ENCODE results near the gene ZNF219.
"Not testable (repeated sequence)": the region's sequence is repeated elsewhere in the genome, so short reads cannot be mapped to it uniquely, and the experiment has no call there.

Gene ZNF219

GRCh38 chr14:21040941-21041340 lies 57.5 kb downstream of the ZNF219 start:
- not testable (repeated sequence) for DNase-seq

- DNase-seq = no peak
These were observed 58.0 kb downstream of the ZNF219 start for GRCh38 chr14:21040370-21040925.
